ENCODE data around the gene SRP14.

The SRP14 gene

DNA sequence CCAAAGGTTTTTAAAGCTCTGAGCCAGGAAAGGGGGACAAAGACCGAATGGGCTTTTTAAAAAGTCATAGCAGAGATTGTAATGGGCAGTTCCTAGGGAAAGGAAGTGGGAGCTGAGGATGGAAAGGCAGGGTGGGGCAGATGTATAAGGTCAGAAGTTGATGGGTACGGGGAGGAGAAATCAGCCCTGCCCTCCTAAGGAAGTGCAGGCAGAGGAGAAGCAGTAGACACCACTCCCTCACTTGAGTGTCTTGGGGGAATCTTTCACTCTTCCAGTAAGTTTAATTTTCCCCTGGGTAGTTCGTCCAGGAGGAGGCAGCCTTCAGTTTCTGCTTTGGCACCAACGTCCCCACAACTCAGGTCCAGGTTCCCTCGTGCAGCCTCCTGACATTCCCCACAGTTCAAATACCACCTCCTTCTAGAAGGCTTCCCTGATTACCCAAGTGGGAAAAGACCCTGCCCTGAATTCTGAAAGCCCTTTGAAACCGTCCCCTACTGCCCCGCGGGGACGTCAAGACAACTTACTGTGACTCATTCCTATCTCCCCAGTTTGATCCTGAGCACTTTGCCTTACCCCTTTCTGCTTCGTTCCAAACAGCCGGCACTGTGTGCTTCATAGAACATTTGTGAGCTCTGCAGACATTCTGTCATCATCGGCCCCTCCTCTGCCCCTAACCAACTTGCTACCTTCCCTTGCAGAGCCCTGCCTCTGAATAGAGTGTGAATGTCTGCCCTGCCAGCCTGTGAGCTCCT is 14.3 kb upstream of the SRP14 start:
- in situ Hi-C loops (cut with MboI; ENCODE audit: low pct_unique_long_range_greater_than_20kb, low sequenced_read_pairs) = loop anchor here (10.0 kb wide), 1 partner anchor 52 kb away; the partner anchor contains the start of gene BMF
- no peak for DNase-seq

- DNase-seq = no peak
- in situ Hi-C loops (cut with MboI; ENCODE audit: low pct_unique_long_range_greater_than_20kb, low sequenced_read_pairs) = loop anchor here (10.0 kb wide), 1 partner anchor 52 kb away; the partner anchor contains the start of gene BMF
Measured at GRCh38 chr15:40052604-40053003, 13.6 kb upstream of the SRP14 start.

DNA sequence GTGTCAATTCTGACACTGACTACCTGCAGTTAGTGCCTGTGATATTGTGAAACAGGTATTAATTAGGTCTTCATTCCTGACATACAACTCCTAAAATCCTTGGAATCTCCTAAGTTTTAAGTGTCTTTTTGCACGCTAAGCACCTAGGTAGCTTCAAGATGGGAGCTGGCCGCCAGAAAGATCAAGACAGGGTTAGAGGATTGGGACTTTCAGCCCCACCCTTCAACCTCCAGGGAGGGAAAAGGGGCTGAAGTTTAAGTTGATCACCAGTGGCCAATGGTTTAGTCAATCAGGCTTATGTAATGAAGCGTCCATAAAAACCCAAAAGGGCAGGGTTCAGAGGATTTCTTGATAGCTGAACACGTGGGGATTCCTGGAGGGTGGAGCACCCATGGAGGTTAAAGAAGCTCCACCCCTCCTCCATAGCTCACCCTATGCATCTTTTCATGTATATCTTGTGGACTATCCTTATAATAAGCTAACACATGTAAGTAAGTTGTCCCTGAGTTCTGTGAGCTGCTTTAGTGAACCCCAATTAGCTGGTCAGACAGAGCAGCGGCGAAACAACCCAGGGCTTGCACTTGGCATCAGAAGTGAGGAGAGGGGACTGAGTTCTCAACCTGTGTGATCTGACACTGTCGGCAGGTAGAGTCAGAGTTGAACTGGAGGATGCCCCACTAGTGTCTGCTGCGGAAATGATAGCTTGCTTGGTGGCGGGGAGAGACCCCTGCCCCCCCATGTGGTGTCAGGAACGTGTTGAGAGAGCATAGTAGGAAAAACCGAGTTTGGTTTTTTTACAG is 12.8 kb upstream of the SRP14 start:
- no peak for DNase-seq
- in situ Hi-C loops (cut with MboI; ENCODE audit: low pct_unique_long_range_greater_than_20kb, low sequenced_read_pairs) = loop anchor here (10.0 kb wide), 1 partner anchor 53 kb away; the partner anchor contains the start of gene BMF

DNA sequence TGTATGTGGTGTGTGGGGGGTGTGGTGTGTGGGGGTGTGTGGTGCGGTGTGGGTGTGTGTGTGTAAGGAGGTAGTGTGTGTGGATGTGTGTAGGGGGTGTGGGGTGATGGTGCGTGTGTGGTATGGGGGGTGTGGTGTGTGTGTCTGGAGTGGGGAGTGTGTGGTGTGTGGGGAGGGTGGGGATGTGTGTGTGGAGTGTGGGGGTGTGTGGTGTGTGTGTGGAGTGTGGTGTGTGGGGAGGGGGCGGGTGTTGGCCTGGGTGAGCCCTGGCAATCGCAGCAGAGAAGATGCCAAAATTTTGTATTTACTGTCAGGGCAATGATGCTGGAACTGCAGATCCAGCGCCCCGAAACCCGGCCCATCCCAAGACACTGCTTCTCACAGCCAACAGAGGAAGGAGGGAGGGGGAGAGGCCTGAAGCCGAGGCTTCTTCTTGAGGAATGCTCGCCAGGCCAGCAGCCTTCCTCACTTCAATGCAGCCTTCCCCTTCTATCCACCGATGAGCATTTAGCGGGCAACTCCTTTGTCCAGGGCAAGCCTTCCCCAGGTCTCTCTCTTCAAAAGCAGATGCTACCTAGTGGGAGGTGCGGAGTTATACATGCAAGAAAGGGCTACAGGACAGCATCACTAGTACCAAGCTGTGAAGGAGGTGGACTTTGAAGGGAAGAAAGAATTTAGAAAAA is 11.9 kb upstream of the SRP14 start:
- in situ Hi-C loops (cut with MboI; ENCODE audit: low pct_unique_long_range_greater_than_20kb, low sequenced_read_pairs) = loop anchor here (10.0 kb wide), 1 partner anchor 54 kb away; the partner anchor contains the start of gene BMF

DNA sequence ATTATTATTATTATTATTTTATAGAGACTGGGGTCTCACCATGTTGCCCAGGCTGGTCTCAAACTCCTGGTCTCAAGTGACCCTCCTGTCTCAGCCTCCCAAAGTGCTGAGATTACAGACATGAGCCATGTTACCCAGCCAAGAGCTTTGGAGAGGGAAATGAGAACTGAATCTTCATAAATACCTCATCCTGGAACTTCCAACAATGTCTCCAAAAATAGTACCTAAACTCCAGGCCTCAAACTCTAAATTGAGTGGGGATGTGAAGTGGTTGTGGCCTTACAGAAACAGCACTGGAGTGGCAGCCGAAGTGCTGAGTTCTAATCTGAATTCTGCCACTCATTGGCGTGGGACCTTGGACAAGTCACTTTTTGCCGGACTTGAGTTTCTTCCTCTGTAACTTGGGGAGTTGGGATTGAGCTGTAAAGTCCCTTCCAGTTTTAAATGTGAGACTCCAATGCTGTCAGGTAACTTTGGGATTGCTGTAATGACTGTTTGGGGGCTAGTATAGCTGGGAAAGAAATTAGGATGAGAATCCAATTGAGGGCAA is 10.0 kb upstream of the SRP14 start:
- DNase-seq = no peak
- in situ Hi-C loops (cut with MboI; ENCODE audit: low pct_unique_long_range_greater_than_20kb, low sequenced_read_pairs) = no loop called here

More for the DNA sequence above, 11.9 kb upstream of the SRP14 start:
- no peak for DNase-seq

DNA sequence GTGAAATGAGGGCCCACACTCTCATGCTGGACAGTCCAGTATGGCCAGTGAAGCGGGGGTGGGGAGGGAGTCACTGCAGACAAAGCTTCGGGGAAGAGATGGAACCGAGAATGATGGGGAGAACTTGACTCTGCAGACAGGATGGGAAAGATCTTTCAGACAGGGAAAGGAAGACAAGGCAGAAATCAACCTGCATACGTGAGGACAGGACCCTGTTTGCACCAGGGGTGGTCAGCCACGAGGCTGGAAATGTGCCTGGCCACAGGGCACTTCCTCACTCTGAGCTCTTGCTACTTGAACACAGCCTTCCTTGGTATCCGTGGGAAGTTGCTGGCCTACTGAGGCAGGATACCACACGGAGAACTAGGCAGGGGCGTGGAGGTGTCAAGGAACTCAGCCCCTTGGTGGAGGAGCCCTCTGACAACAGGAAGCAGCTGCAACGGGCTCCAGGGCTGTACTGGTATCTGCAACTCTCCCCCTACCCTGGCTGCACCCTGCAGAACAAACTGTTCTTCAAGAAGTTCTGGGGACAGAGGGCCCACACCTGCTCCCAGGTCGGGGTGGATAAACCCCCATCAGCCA is 9.3 kb upstream of the SRP14 start:
- in situ Hi-C loops (cut with MboI; ENCODE audit: low pct_unique_long_range_greater_than_20kb, low sequenced_read_pairs) = no loop called here
- peak; percentile 76 for DNase-seq

DNA sequence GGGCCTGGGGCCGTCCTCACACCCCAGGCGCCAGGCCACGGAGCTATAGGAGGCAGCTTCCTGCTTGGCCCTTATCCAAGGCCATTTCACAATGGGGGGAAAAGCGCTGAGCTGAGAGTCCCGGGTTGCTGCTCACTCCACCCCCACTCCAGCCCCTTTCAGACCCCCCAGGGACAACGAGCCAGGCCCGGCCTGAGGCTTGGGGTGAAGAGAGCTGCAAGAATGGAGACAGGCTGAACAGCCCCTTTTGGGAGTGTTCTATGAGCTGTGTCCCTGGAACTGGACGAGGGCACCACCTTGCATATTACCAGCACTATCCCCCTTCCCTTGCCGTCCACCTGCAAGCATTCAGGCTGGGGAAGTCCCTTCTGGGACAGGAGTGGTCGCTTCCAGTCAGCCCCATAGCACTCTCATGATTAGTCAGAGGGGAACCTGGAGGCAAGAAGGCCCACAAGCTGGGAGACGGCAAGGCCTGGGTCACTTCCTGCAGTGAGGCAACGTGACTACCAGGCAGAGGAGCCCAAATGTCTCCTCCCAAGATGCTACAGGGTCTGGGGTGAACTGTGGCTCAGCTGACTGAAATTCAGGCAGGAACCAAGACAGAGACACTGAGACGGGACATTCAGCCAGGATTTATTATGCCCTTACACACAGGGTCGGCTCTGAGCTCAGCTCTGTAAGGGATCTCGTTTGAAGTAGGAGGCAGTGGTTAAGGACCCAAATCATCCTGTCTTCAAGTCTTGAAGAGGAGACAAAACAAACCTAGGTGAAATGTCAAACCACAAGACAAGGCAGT is 8.6 kb upstream of the SRP14 start:
- in situ Hi-C loops (cut with MboI; ENCODE audit: low pct_unique_long_range_greater_than_20kb, low sequenced_read_pairs) = no loop called here
- peak; percentile 64 for DNase-seq

DNA sequence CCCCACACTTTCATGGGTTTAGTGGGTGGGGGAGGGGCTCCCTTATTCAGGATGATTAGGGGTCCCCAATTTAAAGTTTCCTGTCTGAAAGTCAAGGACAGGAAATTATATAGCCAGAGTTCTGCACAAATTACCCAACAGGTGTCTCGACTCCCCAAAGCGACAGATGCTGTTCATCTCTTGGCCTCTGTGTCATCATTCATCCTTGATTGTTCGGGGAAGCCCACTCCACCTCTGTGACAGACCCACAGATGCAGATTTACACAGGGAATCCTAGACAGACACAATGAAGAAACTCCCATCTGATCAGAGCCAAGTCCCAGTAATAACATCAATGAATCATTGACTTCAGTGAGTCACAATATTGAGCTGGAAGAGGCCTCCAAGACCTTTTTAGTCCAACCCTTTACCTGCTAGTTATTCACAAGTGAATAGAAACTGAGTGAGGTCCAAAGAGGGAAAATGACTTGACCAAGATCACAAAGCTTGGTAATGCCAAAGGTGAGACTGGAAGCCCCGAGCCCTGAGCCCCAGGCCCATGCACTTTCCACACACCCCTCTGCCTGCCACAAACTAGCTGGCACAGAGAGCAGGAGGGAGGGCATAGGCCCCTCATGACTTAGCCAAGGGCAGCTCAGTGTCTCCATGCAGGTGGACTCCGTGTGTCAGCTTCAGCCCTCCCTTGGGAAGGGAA is 7.9 kb upstream of the SRP14 start:
- no peak for DNase-seq
- in situ Hi-C loops (cut with MboI; ENCODE audit: low pct_unique_long_range_greater_than_20kb, low sequenced_read_pairs) = no loop called here

GRCh38 chr15:40045572-40046217 is 6.7 kb upstream of the SRP14 start:
- in situ Hi-C loops (cut with MboI; ENCODE audit: low pct_unique_long_range_greater_than_20kb, low sequenced_read_pairs) = no loop called here
- DNase-seq = no peak

DNA sequence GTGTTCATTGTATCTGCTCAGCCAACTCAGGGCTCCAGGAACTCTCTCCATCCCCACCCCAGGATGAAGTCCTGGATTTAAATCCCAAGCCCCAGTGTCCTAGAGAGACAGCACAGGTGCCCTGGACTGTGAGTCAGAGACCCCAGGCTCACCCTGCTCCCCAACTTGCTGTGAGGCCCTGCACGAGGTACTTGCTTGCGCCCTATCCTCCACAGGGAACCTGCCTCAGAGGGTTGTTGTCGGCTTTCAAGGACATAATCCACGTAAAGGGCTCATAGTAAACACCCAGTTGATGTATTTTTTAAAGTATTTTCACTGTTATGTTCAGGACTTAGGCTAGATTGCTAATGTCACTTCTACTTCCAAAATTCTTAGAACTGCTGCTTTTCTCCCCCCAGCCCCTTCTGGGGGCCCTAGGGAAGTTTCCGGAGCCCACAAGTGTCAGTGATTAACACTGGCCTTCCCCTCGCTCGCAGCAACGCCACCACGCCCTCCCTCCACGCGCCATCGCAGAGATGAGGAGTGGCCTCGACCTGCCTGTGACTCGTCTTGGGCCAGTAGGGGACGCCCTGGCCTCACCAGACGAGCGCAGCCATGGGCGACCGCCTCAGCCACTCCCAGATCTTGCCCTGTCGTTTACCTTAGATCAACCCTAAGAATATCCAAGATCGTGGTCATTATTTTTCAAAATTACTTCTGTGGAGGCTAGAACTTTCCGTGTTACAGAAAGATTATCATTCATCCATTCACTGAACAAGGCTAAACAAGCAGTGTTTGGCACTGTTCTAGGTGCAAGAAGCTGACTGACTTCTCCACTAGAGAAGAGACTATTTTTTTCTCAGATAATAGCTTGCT is 6.0 kb upstream of the SRP14 start:
- DNase-seq = peak; percentile 86
- in situ Hi-C loops (cut with MboI; ENCODE audit: low pct_unique_long_range_greater_than_20kb, low sequenced_read_pairs) = no loop called here

DNA sequence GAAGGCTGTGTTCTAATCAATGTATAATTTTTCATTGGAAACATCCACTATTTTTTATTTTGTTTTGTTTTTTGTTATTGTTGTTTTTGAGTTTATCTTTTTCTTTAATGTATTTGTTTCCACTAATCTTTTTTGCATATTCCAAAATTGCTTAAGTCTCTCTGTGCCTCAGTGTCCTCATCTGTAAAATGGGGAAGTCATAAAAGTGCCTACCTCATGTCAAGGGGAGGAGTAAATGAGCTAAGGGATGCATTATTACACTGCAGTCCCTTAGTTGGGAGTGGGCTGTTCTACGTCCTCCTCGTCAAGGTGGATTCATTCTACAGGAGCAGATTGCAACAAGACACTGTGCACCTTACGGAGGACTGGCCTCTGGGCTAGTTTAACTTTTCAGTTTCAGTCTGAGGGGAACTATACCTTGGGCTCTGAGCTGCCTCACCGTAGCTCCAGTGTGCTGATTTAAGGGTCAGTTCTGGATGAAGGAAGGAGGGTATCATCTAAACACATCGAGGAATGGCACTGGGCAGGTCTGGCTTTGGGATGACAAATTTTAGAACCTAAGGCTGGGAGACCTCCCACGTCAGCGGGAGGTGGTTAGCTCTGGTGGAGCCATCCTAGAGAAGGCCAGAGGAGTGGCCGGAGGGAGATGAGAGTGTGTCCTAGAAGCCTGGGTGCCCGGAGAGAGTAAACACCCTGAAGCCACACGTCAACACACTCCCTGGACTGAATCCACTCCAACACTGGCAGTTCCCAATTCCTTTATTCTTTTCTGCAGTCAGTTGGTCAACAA is 5.1 kb upstream of the SRP14 start:
- DNase-seq = no peak
- in situ Hi-C loops (cut with MboI; ENCODE audit: low pct_unique_long_range_greater_than_20kb, low sequenced_read_pairs) = no loop called here

- in situ Hi-C loops (cut with MboI; ENCODE audit: low pct_unique_long_range_greater_than_20kb, low sequenced_read_pairs) = no loop called here
- DNase-seq = no peak
Measured at GRCh38 chr15:40042791-40043320, 3.9 kb upstream of the SRP14 start.

DNA sequence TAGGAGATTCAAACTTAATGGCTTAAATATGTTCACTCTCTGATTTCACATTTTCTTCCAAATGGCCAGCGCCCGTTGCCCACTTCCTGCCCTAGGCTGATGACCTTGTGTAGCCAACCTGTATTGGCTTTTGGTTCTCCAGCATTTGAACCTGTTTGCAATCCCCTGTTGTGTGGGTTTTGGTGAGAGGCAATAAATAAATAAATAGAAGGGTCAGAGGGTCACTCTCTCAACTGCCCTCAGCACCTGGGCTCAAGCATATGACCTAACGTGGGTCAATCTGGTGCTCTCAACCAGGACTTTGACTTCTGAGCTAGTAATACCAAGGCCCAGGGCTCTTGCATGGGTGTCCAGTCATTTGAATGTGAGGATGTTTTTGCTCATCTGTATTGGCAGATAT is 1.8 kb upstream of the SRP14 start:
- DNase-seq = no peak
- in situ Hi-C loops (cut with MboI; ENCODE audit: low pct_unique_long_range_greater_than_20kb, low sequenced_read_pairs) = no loop called here

DNA sequence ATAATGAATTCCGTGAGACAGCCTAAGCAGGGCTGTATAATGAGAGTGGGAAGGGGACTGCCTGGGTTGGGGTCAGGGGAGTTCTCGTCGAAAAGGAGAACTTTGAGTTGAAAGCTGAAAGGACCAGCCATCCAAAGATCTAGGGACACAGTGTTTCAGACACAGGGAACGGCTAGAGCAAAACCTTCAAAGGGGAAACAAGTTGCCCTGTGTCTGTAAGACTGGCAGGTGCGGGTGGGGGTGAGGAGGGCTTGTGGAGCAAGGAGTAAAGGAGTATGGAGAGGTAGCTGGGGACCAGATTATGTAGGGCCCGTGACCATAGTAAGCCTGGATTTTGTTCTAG is 1.3 kb upstream of the SRP14 start:
- no peak for DNase-seq
- in situ Hi-C loops (cut with MboI; ENCODE audit: low pct_unique_long_range_greater_than_20kb, low sequenced_read_pairs) = no loop called here

DNA sequence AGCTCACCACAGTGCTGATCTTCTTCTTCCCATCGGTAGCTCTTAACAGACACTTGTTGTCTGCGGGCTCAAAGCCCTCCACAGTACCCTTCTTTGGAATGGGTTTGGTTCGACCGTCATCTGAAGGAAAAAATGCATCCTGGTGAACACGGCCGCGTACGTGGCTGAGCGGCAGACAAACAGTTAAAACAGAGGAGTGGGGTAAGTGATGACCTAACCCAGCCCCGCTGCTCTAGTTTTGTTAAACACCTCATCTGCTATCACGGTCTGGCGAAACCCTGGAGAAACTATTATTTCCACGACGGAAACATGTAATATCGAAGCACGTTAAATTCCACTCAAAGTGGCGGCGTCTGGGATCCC is 725 bp downstream of the SRP14 start:
- DNase-seq = no peak
- in situ Hi-C loops (cut with MboI; ENCODE audit: low pct_unique_long_range_greater_than_20kb, low sequenced_read_pairs) = no loop called here

DNA sequence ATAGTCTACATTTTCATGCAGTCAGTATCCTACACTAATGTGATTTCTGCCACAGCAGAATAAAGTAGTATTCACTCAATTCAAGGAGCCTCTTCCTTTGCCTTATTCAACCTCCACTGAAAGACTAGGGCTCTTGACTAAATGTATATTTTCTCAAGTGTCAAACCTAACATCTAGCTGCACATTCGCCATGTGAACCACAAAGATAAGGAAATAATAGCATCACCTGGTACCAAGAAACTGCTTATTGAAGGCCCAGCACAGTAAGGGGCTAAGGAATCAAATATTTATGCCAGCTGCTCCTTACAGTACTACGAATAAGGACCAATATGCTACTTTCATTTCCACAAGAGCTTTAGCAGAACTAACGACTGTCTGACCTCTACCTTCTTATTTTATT is 1.3 kb downstream of the SRP14 start:
- in situ Hi-C loops (cut with MboI; ENCODE audit: low pct_unique_long_range_greater_than_20kb, low sequenced_read_pairs) = no loop called here
- no peak for DNase-seq

All from KBM-7 (cell line).